Panc1 (cell line): Measurements from ENCODE around the gene KCTD12. TPM values are rescaled to one million over a fixed set of nuclear protein-coding genes. Genes with fewer than 3 reads are reported as not detected.

Experiments
- ATAC-seq: fragments of 200-7000 bp; cut with Tn5 transposase; 2 replicates; pipeline ENCODE4 v1.9.1; 2020; ENCODE audit warnings: mild to moderate bottlenecking, moderate library complexity
- BruUV-seq: library from RNA; stranded (reverse); fragments of 400-500 nt; replicated peaks from 2 replicates; lab custom pipeline; 2021; lab: Mats Ljungman, UMichigan
- CTCF ChIA-PET: fragments of 300-600 bp; sonication (Branson Sonifier 250); formaldehyde crosslinking; loops from one replicate; lab custom pipeline; 2022; ENCODE audit warnings: antibody characterized with exemption; lab: Charles Lee
- POLR2A ChIA-PET: fragments of 300-600 bp; sonication (Branson Sonifier 250); formaldehyde crosslinking; loops from one replicate; lab custom pipeline; 2022; ENCODE audit warnings: antibody characterized with exemption; lab: Charles Lee
- DNase-seq: peaks from one replicate; pipeline ENCODE4 v3.0.0-alpha.2; 2010; ENCODE audit warnings: low read depth, low spot score
- H3K27ac ChIP-seq: 2 replicates; pipeline ENCODE4 v1.5.1; 2011; ENCODE audit warnings: mild to moderate bottlenecking, low read length, inconsistent platforms
- H3K27me3 ChIP-seq: fragments of 200-500 bp; sonication (Bioruptor generic); 2 replicates; pipeline ENCODE4 v1.6.0; 2014; ENCODE audit warnings: low read length, inconsistent platforms; ENCODE audit not compliant: control insufficient read depth, insufficient read depth
- H3K36me3 ChIP-seq: fragments of 200-500 bp; sonication (Bioruptor generic); 2 replicates; pipeline ENCODE4 v1.5.1; 2014; ENCODE audit warnings: inconsistent platforms, mild to moderate bottlenecking, low read length, moderate library complexity; ENCODE audit not compliant: control insufficient read depth, insufficient read depth
- H3K4me1 ChIP-seq: 2 replicates; pipeline ENCODE4 v1.5.1; 2011; ENCODE audit warnings: inconsistent platforms, mild to moderate bottlenecking, low read length, moderate library complexity; ENCODE audit not compliant: control insufficient read depth, insufficient read depth
- H3K4me3 ChIP-seq, 2 experiments: 2 replicates each; pipeline ENCODE4 v1.5.1; 2011 to 2012; ENCODE audit warnings: low read depth in 2 of 2, low read length in 2 of 2, mild to moderate bottlenecking in 2 of 2, inconsistent platforms in 1 of 2, moderate library complexity in 1 of 2
- H3K9me3 ChIP-seq: fragments of 200-500 bp; sonication (Bioruptor generic); 2 replicates; pipeline ENCODE4 v1.5.1; 2014; ENCODE audit warnings: low read depth, mild to moderate bottlenecking, inconsistent platforms, low read length, moderate library complexity; ENCODE audit not compliant: control insufficient read depth, insufficient read depth
- CTCF ChIP-seq: fragments of 450-650 bp; IDR thresholded peaks from 2 replicates; pipeline ENCODE4 v1.5.1; 2017; ENCODE audit warnings: mild to moderate bottlenecking
- POLR2AphosphoS5 ChIP-seq: IDR thresholded peaks from 2 replicates; pipeline ENCODE4 v1.6.1; 2012; ENCODE audit warnings: mild to moderate bottlenecking, low read depth, low read length, moderate library complexity
- REST ChIP-seq, 2 experiments: IDR thresholded peaks; 2 replicates each; pipeline ENCODE4 v1.6.1; 2011 to 2012; ENCODE audit warnings: low read depth in 2 of 2, control low read depth in 1 of 2, low read length in 1 of 2, mild to moderate bottlenecking in 1 of 2, moderate library complexity in 1 of 2; ENCODE audit not compliant: insufficient read depth in 1 of 2
- SIN3A ChIP-seq: IDR thresholded peaks from 2 replicates; pipeline ENCODE4 v1.6.1; 2012; ENCODE audit warnings: low read depth, mild to moderate bottlenecking, low read length, moderate library complexity, borderline replicate concordance; ENCODE audit not compliant: insufficient read depth
- TCF7L2 ChIP-seq: IDR thresholded peaks from 2 replicates; pipeline ENCODE4 v1.6.1; 2011; ENCODE audit warnings: mild to moderate bottlenecking, low read depth, low read length, inconsistent platforms
- in situ Hi-C: cut with HindIII; loops from 2 replicates; pipeline ENCODE4 v1.10.0; 2016; ENCODE audit warnings: low sequenced_read_pairs, low pct_unique_long_range_greater_than_20kb
- intact Hi-C: fragments of 100-400 bp; cut with micrococcal nuclease; formaldehyde crosslinking; loops from one replicate; pipeline ENCODE4 v1.10.0; 2022; ENCODE audit not compliant: unreplicated experiment
- total RNA-seq: library from RNA; stranded (reverse); gene quantifications from one replicate; pipeline ENCODE4 v1.2.1, GENCODE V29; 2021; ENCODE audit not compliant: unreplicated experiment

Gene KCTD12
- total RNA-seq, 1 experiment from 2014 or later: 0.90 TPM

GRCh38 chr13:76854894-76855293 is 31.3 kb downstream of the KCTD12 start:
- BruUV-seq: no TSS peak
- in situ Hi-C loops: no loop called here

GRCh38 chr13:76853921-76854608 is 32.1 kb downstream of the KCTD12 start:
- Histone ChIP-seq H3K4me3 (no peak overlapping the region), H3K4me1 (no peaks in the 10 kb centered on the region), H3K36me3 (no peaks in the 10 kb centered on the region), H3K9me3 (no peaks in the 10 kb centered on the region), H3K27ac (no peak overlapping the region), H3K27me3 (no peaks in the 10 kb centered on the region)
- ChIA-PET POLR2A (interaction anchor here (0.7 kb wide), 1 partner anchor 54 kb away, joined by 3 read pairs; no protein-coding TSS in a partner anchor), CTCF (interaction anchor here (0.7 kb wide), 1 partner anchor 1550 kb away, joined by 6 read pairs; no protein-coding TSS in a partner anchor)
- ATAC-seq (no peak), DNase-seq (no peak)
- in situ Hi-C loops: no loop called here
- intact Hi-C loops: no loop called here
- no TSS peak for BruUV-seq
- TF ChIP-seq TCF7L2: no peak
- TF ChIP-seq REST (IDR thresholded peaks at IDR 0.05; ENCODE audit: insufficient read depth in 1 of 2, low read depth in 2 of 2, low read length in 1 of 2): no peak
- TF ChIP-seq SIN3A: no peak
- no peak for TF ChIP-seq CTCF
- TF ChIP-seq POLR2AphosphoS5: no peak

More at GRCh38 chr13:76854894-76855293, 31.3 kb downstream of the KCTD12 start:
- H3K27me3 ChIP-seq: no peaks in the 10 kb centered on the region
- ChIA-PET CTCF (no interaction called here), POLR2A (interaction anchor here (0.7 kb wide), 1 partner anchor 54 kb away, joined by 3 read pairs; no protein-coding TSS in a partner anchor)
- H3K4me3 ChIP-seq: no peak overlapping the region
- H3K36me3 ChIP-seq: no peaks in the 10 kb centered on the region
- H3K27ac ChIP-seq: no peak overlapping the region
- ATAC-seq (no peak), DNase-seq (no peak)
- no peaks in the 10 kb centered on the region for H3K4me1 ChIP-seq
- no peaks in the 10 kb centered on the region for H3K9me3 ChIP-seq
- TF ChIP-seq REST (IDR thresholded peaks at IDR 0.05; ENCODE audit: insufficient read depth in 1 of 2, low read depth in 2 of 2, low read length in 1 of 2): no peak
- no peak for TF ChIP-seq POLR2AphosphoS5
- no peak for TF ChIP-seq TCF7L2
- TF ChIP-seq SIN3A: no peak
- TF ChIP-seq CTCF: no peak
- intact Hi-C loops: no loop called here
